ENCODE measurements around the gene HMGB1. TPM values are rescaled to one million over a fixed set of nuclear protein-coding genes. Genes with fewer than 3 reads are reported as not detected.

HMGB1 gene
- total and polyA plus RNA-seq, 2 experiments from 2014 or later = 727 to 2,970 TPM

DNA sequence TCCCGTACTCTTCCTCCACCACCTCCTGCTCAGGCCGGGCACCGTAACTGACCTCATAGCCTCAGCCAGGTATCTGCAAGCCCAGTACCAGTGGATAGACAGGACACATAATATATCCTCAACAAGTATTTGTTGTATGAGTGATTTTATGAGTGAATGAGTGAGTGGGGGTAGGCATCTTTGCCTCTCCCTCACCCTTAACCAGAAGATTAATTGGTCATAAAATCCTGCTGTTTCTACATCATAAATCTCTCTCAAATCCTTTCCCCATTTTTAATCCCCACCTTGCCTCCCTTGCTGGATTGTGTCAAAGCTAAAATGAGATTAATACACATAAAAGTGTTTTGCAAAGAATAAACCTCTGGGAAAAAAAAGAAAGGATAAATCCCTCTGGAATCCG lies 44.4 kb upstream of the HMGB1 start:
- ATAC-seq (no peak), DNase-seq (ENCODE audit: low spot score) (no peak)
- Mint-ChIP-seq H3K9me3 (no peaks in the 10 kb centered on the region), H3K27me3 (ENCODE audit: insufficient read depth, low read depth, poor library complexity) (peaks cover 5% of the 10 kb centered on the region), H3K27ac (no peak overlapping the region), H3K4me1 (peaks cover 3% of the 10 kb centered on the region; the same call in 2 of the 3 replicates), H3K4me3 (no peak overlapping the region), H3K36me3 (ENCODE audit: low read depth) (no peaks in the 10 kb centered on the region)
- Histone ChIP-seq H3K4me3 (no peak overlapping the region), H3K36me3 (ENCODE audit: insufficient read depth) (no peaks in the 10 kb centered on the region), H3K79me2 (replicated peaks; ENCODE audit: insufficient read depth) (no peaks in the 10 kb centered on the region), H3K4me2 (no peak overlapping the region), H4K20me1 (replicated peaks; ENCODE audit: insufficient read depth) (no peaks in the 10 kb centered on the region), H3K4me1 (ENCODE audit: insufficient read depth) (no peaks in the 10 kb centered on the region), H2AFZ (no peak overlapping the region), H3K9me2 (ENCODE audit: insufficient read depth) (no peaks in the 10 kb centered on the region), H3K27me3 (ENCODE audit: insufficient read depth) (no peaks in the 10 kb centered on the region), H3K27ac (ENCODE audit: low read depth) (no peak overlapping the region), H3F3A (replicated peaks; ENCODE audit: low read depth) (no peaks in the 10 kb centered on the region)
- TF ChIP-seq POLR2AphosphoS5 (IDR thresholded peaks at IDR 0.05; ENCODE audit: low read depth) (no peak), CREB1 (CRISPR knock-in tag; IDR thresholded peaks at IDR 0.05; ENCODE audit: low read depth) (no peak), JUNB (IDR thresholded peaks at IDR 0.05; ENCODE audit: unreplicated experiment) (no peak), ZNF331 (CRISPR knock-in tag; IDR thresholded peaks at IDR 0.05; ENCODE audit: low read depth) (no peak)

DNA sequence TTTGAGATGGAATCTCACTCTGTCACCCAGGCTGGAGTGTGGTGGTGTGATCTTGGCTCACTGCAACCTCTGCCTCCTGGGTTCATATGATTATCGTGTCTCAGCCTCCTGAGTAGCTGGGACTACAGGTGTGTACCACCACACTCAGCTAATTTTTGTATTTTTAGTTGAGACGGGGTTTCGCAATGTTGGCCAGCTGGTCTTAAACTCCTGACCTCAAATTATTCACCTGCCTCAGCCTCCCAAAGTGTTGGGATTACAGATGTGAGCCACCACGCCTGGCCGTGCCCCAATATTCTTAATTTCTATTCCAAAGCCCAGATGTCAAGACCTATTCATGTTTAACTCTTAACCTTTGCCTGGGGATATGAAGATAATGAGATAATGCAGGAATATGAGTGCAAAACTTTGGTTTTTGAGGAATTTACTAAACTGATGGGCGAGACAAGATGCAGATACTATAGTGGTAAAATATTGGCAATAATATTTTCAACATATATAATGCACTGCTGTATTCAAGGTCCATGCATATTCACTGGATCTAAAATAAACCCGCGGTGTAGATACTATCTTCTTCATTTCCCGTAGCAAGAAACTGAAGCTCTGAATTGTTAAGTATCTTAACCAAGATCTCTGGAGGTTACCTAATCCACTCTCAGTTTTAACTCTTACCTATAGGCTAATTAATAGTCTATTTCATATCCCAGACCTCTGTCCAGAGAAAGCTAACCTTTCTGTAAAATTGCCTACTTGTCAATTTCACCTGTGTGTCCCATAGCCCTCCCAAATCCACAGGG lies 43.7 kb upstream of the HMGB1 start:
- no peaks in the 10 kb centered on the region for H3K79me2 ChIP-seq (replicated peaks; ENCODE audit: insufficient read depth)
- H3K36me3 ChIP-seq (ENCODE audit: insufficient read depth) = no peaks in the 10 kb centered on the region
- H2AFZ ChIP-seq = no peak overlapping the region
- DNase-seq (ENCODE audit: low spot score) (no peak), ATAC-seq (no peak)
- peaks cover 5% of the 10 kb centered on the region for H3K27me3 Mint-ChIP-seq (ENCODE audit: insufficient read depth, low read depth, poor library complexity)
- no peak overlapping the region for H3K4me3 Mint-ChIP-seq
- no peaks in the 10 kb centered on the region for H3K9me3 Mint-ChIP-seq
- H3F3A ChIP-seq (replicated peaks; ENCODE audit: low read depth) = no peaks in the 10 kb centered on the region
- H4K20me1 ChIP-seq (replicated peaks; ENCODE audit: insufficient read depth) = no peaks in the 10 kb centered on the region
- no peaks in the 10 kb centered on the region for H3K27me3 ChIP-seq (ENCODE audit: insufficient read depth)
- no peaks in the 10 kb centered on the region for H3K36me3 Mint-ChIP-seq (ENCODE audit: low read depth)
- no peak overlapping the region for H3K4me2 ChIP-seq
- peaks cover 3% of the 10 kb centered on the region; the same call in 2 of the 3 replicates for H3K4me1 Mint-ChIP-seq
- H3K27ac ChIP-seq (ENCODE audit: low read depth) = no peak overlapping the region
- no peak overlapping the region for H3K27ac Mint-ChIP-seq
- no peak overlapping the region for H3K4me3 ChIP-seq
- H3K9me2 ChIP-seq (ENCODE audit: insufficient read depth) = no peaks in the 10 kb centered on the region
- H3K4me1 ChIP-seq (ENCODE audit: insufficient read depth) = no peaks in the 10 kb centered on the region
- TF ChIP-seq, protein P1, sequence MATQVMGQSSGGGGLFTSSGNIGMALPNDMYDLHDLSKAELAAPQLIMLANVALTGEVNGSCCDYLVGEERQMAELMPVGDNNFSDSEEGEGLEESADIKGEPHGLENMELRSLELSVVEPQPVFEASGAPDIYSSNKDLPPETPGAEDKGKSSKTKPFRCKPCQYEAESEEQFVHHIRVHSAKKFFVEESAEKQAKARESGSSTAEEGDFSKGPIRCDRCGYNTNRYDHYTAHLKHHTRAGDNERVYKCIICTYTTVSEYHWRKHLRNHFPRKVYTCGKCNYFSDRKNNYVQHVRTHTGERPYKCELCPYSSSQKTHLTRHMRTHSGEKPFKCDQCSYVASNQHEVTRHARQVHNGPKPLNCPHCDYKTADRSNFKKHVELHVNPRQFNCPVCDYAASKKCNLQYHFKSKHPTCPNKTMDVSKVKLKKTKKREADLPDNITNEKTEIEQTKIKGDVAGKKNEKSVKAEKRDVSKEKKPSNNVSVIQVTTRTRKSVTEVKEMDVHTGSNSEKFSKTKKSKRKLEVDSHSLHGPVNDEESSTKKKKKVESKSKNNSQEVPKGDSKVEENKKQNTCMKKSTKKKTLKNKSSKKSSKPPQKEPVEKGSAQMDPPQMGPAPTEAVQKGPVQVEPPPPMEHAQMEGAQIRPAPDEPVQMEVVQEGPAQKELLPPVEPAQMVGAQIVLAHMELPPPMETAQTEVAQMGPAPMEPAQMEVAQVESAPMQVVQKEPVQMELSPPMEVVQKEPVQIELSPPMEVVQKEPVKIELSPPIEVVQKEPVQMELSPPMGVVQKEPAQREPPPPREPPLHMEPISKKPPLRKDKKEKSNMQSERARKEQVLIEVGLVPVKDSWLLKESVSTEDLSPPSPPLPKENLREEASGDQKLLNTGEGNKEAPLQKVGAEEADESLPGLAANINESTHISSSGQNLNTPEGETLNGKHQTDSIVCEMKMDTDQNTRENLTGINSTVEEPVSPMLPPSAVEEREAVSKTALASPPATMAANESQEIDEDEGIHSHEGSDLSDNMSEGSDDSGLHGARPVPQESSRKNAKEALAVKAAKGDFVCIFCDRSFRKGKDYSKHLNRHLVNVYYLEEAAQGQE (IDR thresholded peaks at IDR 0.05; ENCODE audit: unreplicated experiment) = no peak
- TF ChIP-seq ZNF114 (CRISPR knock-in tag; IDR thresholded peaks at IDR 0.05) (no peak), NANOG (IDR thresholded peaks at IDR 0.05; ENCODE audit: borderline replicate concordance) (no peak), JUNB (IDR thresholded peaks at IDR 0.05; ENCODE audit: unreplicated experiment) (no peak), POLR2AphosphoS5 (IDR thresholded peaks at IDR 0.05; ENCODE audit: low read depth) (no peak), EZH2phosphoT487 (IDR thresholded peaks at IDR 0.05; ENCODE audit: unreplicated experiment) (no peak)
- TF ChIP-seq, protein P2, sequence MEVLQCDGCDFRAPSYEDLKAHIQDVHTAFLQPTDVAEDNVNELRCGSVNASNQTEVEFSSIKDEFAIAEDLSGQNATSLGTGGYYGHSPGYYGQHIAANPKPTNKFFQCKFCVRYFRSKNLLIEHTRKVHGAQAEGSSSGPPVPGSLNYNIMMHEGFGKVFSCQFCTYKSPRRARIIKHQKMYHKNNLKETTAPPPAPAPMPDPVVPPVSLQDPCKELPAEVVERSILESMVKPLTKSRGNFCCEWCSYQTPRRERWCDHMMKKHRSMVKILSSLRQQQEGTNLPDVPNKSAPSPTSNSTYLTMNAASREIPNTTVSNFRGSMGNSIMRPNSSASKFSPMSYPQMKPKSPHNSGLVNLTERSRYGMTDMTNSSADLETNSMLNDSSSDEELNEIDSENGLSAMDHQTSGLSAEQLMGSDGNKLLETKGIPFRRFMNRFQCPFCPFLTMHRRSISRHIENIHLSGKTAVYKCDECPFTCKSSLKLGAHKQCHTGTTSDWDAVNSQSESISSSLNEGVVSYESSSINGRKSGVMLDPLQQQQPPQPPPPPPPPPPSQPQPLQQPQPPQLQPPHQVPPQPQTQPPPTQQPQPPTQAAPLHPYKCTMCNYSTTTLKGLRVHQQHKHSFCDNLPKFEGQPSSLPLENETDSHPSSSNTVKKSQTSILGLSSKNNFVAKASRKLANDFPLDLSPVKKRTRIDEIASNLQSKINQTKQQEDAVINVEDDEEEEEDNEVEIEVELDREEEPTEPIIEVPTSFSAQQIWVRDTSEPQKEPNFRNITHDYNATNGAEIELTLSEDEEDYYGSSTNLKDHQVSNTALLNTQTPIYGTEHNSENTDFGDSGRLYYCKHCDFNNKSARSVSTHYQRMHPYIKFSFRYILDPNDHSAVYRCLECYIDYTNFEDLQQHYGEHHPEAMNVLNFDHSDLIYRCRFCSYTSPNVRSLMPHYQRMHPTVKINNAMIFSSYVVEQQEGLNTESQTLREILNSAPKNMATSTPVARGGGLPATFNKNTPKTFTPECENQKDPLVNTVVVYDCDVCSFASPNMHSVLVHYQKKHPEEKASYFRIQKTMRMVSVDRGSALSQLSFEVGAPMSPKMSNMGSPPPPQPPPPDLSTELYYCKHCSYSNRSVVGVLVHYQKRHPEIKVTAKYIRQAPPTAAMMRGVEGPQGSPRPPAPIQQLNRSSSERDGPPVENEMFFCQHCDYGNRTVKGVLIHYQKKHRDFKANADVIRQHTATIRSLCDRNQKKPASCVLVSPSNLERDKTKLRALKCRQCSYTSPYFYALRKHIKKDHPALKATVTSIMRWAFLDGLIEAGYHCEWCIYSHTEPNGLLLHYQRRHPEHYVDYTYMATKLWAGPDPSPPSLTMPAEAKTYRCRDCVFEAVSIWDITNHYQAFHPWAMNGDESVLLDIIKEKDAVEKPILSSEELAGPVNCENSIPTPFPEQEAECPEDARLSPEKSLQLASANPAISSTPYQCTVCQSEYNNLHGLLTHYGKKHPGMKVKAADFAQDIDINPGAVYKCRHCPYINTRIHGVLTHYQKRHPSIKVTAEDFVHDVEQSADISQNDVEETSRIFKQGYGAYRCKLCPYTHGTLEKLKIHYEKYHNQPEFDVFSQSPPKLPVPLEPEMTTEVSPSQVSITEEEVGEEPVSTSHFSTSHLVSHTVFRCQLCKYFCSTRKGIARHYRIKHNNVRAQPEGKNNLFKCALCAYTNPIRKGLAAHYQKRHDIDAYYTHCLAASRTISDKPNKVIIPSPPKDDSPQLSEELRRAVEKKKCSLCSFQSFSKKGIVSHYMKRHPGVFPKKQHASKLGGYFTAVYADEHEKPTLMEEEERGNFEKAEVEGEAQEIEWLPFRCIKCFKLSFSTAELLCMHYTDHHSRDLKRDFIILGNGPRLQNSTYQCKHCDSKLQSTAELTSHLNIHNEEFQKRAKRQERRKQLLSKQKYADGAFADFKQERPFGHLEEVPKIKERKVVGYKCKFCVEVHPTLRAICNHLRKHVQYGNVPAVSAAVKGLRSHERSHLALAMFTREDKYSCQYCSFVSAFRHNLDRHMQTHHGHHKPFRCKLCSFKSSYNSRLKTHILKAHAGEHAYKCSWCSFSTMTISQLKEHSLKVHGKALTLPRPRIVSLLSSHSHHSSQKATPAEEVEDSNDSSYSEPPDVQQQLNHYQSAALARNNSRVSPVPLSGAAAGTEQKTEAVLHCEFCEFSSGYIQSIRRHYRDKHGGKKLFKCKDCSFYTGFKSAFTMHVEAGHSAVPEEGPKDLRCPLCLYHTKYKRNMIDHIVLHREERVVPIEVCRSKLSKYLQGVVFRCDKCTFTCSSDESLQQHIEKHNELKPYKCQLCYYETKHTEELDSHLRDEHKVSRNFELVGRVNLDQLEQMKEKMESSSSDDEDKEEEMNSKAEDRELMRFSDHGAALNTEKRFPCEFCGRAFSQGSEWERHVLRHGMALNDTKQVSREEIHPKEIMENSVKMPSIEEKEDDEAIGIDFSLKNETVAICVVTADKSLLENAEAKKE (CRISPR knock-in tag; IDR thresholded peaks at IDR 0.05) = no peak
- TF ChIP-seq, protein P3, sequence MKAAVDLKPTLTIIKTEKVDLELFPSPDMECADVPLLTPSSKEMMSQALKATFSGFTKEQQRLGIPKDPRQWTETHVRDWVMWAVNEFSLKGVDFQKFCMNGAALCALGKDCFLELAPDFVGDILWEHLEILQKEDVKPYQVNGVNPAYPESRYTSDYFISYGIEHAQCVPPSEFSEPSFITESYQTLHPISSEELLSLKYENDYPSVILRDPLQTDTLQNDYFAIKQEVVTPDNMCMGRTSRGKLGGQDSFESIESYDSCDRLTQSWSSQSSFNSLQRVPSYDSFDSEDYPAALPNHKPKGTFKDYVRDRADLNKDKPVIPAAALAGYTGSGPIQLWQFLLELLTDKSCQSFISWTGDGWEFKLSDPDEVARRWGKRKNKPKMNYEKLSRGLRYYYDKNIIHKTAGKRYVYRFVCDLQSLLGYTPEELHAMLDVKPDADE (IDR thresholded peaks at IDR 0.05) = no peak
